ENCODE results near the gene RAI14. TPM values are rescaled to one million over a fixed set of nuclear protein-coding genes. Genes with fewer than 3 reads are reported as not detected.

Gene RAI14
- total RNA-seq, 2 experiments from 2014 or later: 1.1 to 2.3 TPM

GRCh38 chr5:34789639-34790038 is 133.5 kb downstream of the RAI14 start:
- ChIA-PET CTCF (interaction anchor here (1.1 kb wide), 1 partner anchor 109 kb away, joined by 4 read pairs; no protein-coding TSS in a partner anchor), POLR2A (interaction anchor here (0.6 kb wide), 1 partner anchor 1115 kb away, joined by 3 read pairs; no protein-coding TSS in a partner anchor)
- Mint-ChIP-seq H3K27ac (no peak overlapping the region), H3K27me3 (peaks cover 4% of the 10 kb centered on the region), H3K4me3 (no peak overlapping the region), H3K36me3 (ENCODE audit: low read depth) (no peaks in the 10 kb centered on the region), H3K4me1 (ENCODE audit: low read depth) (no peaks in the 10 kb centered on the region), H3K9me3 (no peaks in the 10 kb centered on the region)
- DNase-seq: no peak
- intact Hi-C loops (cut with micrococcal nuclease): no loop called here
- ATAC-seq: no peak
- no peak for TF ChIP-seq CTCF (IDR thresholded peaks at IDR 0.05)

- no peak for ATAC-seq
- Mint-ChIP-seq H3K4me1 (ENCODE audit: low read depth) (no peaks in the 10 kb centered on the region), H3K36me3 (ENCODE audit: low read depth) (no peaks in the 10 kb centered on the region), H3K4me3 (no peak overlapping the region), H3K9me3 (no peaks in the 10 kb centered on the region), H3K27ac (no peak overlapping the region), H3K27me3 (peaks cover 4% of the 10 kb centered on the region)
- ChIA-PET CTCF (interaction anchor here (1.1 kb wide), 1 partner anchor 109 kb away, joined by 4 read pairs; no protein-coding TSS in a partner anchor), POLR2A (interaction anchor here (0.6 kb wide), 1 partner anchor 1114 kb away, joined by 3 read pairs; no protein-coding TSS in a partner anchor)
- intact Hi-C loops (cut with micrococcal nuclease): no loop called here
- DNase-seq: no peak
- no peak for TF ChIP-seq CTCF (IDR thresholded peaks at IDR 0.05)
These were observed 133.9 kb downstream of the RAI14 start for GRCh38 chr5:34790069-34790468.

GRCh38 chr5:34791761-34792244 is 135.7 kb downstream of the RAI14 start:
- DNase-seq (no peak), ATAC-seq (no peak)
- H3K9me3 Mint-ChIP-seq: no peaks in the 10 kb centered on the region
- no peak overlapping the region for H3K4me3 Mint-ChIP-seq
- no peaks in the 10 kb centered on the region for H3K27me3 Mint-ChIP-seq
- intact Hi-C loops (cut with micrococcal nuclease): no loop called here
- ChIA-PET POLR2A (no interaction called here), CTCF (no interaction called here)
- H3K4me1 Mint-ChIP-seq (ENCODE audit: low read depth): no peaks in the 10 kb centered on the region
- TF ChIP-seq CTCF (IDR thresholded peaks at IDR 0.05): no peak
- no peaks in the 10 kb centered on the region for H3K36me3 Mint-ChIP-seq (ENCODE audit: low read depth)
- H3K27ac Mint-ChIP-seq: no peak overlapping the region

GRCh38 chr5:34802834-34803563 is 146.9 kb downstream of the RAI14 start:
- no peaks in the 10 kb centered on the region for H3K9me3 Mint-ChIP-seq
- ChIA-PET POLR2A (no interaction called here), CTCF (no interaction called here)
- intact Hi-C loops (cut with micrococcal nuclease): no loop called here
- H3K4me3 Mint-ChIP-seq: no peak overlapping the region
- H3K27ac Mint-ChIP-seq: no peak overlapping the region
- DNase-seq: no peak
- H3K27me3 Mint-ChIP-seq: no peaks in the 10 kb centered on the region
- no peaks in the 10 kb centered on the region for H3K36me3 Mint-ChIP-seq (ENCODE audit: low read depth)
- no peak for TF ChIP-seq CTCF (IDR thresholded peaks at IDR 0.05)
- ATAC-seq: no peak
- no peaks in the 10 kb centered on the region for H3K4me1 Mint-ChIP-seq (ENCODE audit: low read depth)

GRCh38 chr5:34803974-34804732 is 148.0 kb downstream of the RAI14 start:
- no peaks in the 10 kb centered on the region for H3K27me3 Mint-ChIP-seq
- H3K36me3 Mint-ChIP-seq (ENCODE audit: low read depth): no peaks in the 10 kb centered on the region
- no peaks in the 10 kb centered on the region for H3K4me1 Mint-ChIP-seq (ENCODE audit: low read depth)
- H3K9me3 Mint-ChIP-seq: no peaks in the 10 kb centered on the region
- no peak for DNase-seq
- ATAC-seq: no peak
- ChIA-PET CTCF (interaction anchor here (1.2 kb wide), 1 partner anchor 9 kb away, joined by 3 read pairs; no protein-coding TSS in a partner anchor), POLR2A (no interaction called here)
- H3K4me3 Mint-ChIP-seq: no peak overlapping the region
- intact Hi-C loops (cut with micrococcal nuclease): no loop called here
- no peak for TF ChIP-seq CTCF (IDR thresholded peaks at IDR 0.05)
- H3K27ac Mint-ChIP-seq: no peak overlapping the region

All from activated CD8-positive, alpha-beta T cell treated with anti-CD3 and anti-CD28 coated beads for 36 hours (primary cell).